NK-92 (cell line): ENCODE results near the gene MPPED2.
"Not testable (repeated sequence)": the region's sequence is repeated elsewhere in the genome, so short reads cannot be mapped to it uniquely, and the experiment has no call there.

ENCODE experiments used
- DNase-seq: peaks from one replicate; lab custom pipeline; 2025; ENCODE audit not compliant: unreplicated experiment; lab: John Stamatoyannopoulos, UW

MPPED2 gene

GRCh38 chr11:30579415-30580175 is 6.6 kb downstream of the MPPED2 start:
- no peak for DNase-seq

DNA sequence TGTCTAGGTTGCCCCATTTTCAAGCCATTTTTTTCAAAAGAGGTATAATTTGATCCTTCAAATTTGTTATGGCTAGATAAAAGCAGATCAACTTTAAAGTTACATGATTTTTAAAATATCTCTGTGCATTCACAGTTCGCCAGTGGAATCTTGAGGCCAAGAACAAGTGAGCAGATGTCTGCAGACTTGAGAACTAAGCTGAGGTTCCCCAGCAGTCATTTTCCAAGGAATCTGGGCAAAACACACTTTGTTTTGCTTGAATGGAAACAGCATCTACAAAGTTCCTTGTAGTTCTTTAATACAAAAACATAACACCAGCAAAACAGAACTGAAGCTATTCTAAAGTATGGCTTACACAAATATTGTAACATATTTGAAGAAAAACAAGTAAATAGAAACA is 7.7 kb downstream of the MPPED2 start:
- no peak for DNase-seq

DNA sequence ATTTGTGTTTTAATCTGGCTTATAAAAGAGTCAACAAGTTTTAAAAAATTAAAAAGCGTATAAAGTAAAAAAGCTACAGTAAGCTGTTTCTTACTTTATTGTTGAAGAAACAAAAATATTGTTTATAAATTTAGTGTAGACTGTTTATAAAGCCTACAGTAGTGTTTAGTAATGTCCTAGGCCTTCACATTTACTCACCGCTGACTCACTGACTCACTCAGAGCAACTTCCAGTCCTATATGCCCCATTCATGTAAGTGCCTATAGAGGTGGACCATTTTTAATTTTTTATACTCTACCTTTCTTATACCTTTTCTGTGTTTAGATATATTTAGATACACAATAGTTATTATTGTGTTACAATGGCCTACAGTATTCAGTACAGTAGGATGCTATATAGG is 12.2 kb downstream of the MPPED2 start:
- no peak for DNase-seq

DNA sequence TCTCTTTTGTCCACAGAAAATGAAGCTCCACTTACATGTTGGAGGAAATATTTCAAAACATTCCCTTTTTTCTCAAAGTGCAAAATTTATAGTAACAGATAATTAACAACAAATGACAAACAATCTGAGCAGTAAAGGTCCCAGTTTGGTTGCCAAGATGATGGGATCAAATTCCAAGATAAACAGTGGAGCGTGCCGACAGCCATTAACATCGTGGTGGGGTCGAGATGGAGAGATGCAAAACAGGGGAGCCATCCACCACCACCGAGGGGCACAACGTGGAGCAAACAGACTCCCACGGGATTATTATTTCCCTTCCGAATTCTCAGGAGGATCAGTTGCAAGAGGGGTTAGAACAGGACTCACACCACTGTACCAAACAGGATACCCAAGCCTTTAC is 17.2 kb downstream of the MPPED2 start:
- DNase-seq = no peak

DNA sequence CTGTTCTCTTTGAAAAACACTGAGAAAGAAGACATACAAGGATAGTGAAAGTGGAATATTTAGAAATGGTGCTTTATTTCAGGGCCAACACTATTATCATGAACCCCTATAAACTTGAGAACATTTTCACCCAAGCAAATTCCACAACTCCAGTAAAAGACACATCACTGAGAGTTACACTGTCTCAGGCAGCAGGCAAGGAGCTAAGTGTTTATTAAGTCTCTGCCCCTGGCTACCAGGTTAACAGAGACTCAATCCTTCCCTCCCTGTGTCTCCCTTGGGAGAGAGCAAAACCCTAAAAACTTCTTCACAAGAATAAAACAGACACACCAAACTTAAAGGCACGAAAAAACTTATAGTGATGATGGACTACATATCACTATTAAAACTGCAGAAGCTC is 18.5 kb downstream of the MPPED2 start:
- no peak for DNase-seq

- no peak for DNase-seq
Measured at GRCh38 chr11:30567120-30567519, 19.0 kb downstream of the MPPED2 start.

DNA sequence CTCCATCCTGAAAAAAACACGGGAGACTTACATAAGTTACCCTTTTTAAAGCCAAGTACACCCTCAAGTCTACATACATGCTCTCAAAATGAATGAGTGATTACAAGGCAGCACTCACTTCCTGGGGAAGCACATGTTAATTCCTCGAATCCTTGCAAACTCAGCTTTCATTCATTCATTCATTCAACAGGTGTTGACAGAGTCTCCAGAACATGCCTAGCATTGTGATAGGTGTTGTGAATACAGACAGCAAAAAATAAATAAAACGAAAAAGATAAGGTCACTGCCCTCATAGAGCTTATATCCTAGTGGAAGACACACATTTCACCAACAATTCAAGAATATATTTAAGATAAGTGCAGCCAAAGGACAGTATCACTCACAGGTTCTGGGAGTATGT is 19.7 kb downstream of the MPPED2 start:
- DNase-seq = no peak

GRCh38 chr11:30565027-30565426 is 21.1 kb downstream of the MPPED2 start:
- DNase-seq = no peak

DNA sequence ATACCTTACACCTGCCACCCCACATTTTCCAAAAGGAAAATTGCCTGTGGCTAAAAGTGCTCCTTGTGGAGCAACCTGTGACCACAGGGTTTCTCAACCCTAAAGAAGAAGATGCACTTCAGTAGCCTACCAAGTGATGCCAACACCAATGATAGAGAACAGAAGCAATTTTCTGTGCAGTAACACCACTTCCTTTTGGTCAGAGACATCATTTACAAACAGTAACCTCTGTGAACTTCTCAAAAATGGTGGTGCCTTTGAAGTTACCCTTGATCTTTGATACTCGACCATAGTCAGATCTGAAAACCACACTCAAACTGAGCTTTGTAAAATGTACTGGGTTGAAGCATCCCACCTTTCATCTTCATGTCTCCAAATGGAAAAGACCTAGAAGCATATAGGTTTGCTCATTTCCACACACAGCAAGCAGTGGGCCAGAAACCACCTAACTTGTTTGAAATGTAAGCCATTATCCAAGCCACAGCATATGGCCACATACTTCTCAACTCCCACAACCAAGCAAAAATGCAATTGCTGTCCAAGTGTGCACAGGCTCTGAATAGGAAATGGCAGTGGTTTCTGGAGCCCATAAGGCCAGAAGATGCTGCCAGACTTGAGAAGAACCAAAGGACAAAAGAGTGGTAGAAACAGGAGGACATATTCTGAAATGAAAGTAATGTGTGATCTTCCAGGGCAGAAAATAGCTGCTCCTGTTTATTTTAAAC is 24.3 kb downstream of the MPPED2 start:
- DNase-seq = no peak

- no peak for DNase-seq
Measured at GRCh38 chr11:30560206-30561106, 25.7 kb downstream of the MPPED2 start.

DNA sequence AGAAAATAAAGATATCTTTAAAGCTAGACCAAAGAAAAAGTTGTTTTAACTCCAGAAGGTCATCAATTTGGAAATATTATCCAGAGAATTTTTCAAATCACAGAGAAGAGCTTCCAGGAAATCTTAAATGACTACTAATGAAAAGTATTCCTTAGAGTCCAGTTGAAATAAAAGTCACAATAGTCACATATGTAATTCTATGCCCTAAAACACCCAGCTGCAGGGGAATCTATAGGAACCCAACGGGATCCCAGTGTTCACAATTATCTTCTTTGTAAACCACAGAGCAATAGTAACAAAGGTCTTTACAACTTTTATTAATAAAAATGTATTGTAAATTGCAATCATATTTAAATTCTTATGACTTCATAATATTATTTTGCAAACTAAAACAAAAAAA is 27.1 kb downstream of the MPPED2 start:
- no peak for DNase-seq

- DNase-seq = not testable (repeated sequence)
Measured at GRCh38 chr11:30554587-30554986, 31.6 kb downstream of the MPPED2 start.

DNA sequence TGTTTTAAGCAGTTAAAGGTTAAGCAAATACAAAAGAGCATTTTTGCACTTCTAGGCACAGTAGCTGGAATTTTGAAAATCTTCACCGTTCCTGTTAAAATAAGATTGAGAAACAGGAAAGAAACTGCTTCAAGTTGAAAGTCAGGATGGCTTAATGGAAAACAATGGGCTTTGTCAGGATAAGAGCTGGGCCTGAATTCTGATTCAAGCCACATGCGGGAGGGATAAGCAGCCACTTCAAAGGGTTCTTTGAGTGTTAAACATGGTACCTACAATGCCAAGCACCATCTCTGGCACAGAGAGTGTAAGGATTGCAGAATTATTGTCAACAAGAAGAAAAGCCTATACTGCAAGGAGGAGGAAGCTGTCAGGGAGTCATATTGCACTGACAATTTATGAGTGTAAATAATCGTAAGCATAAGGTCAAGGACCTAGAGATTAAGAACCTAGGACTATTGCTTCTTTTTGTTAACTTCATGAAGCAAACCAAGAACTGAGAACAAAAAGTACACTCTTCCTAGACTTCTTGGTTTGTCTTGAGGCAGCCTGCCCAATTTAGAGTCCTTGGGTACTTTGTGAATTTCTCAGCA is 32.5 kb downstream of the MPPED2 start:
- DNase-seq = no peak

- no peak for DNase-seq
Measured at GRCh38 chr11:30552839-30553238, 33.3 kb downstream of the MPPED2 start.

GRCh38 chr11:30550022-30550542 is 36.1 kb downstream of the MPPED2 start:
- DNase-seq = no peak

DNA sequence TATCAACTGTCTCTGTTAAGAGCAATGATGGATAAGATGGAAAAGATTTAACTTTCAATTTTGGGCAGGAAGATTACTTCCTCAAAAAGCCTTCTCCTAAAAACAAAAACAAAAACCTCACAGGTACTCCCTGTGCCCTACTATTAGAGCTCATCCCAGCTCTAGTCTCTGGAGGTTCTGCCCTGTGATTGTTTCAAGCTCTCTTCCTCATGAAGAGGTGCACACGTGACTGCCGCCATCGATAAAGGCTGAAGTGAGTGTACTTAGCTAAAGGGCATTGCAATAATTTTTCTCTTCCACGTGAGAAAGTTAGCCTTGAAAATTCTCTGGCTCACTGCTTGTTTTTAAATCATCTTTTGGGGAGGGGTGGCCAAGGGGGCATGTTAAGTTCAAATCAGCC is 36.6 kb downstream of the MPPED2 start:
- no peak for DNase-seq

- DNase-seq = no peak
Measured at GRCh38 chr11:30546334-30546733, 39.8 kb downstream of the MPPED2 start.

- no peak for DNase-seq
Measured at GRCh38 chr11:30545507-30545906, 40.6 kb downstream of the MPPED2 start.

GRCh38 chr11:30543066-30543465 is 43.1 kb downstream of the MPPED2 start:
- no peak for DNase-seq

- DNase-seq = no peak
Measured at GRCh38 chr11:30540781-30541180, 45.4 kb downstream of the MPPED2 start.

GRCh38 chr11:30538251-30538650 is 47.9 kb downstream of the MPPED2 start:
- DNase-seq = no peak
